GM19025 (cell line): ENCODE results near the gene CCP110.

Experiments used
- ATAC-seq: cut with Tn5 transposase; IDR thresholded peaks from one replicate; pipeline ENCODE4 v1.9.1; 2021; ENCODE audit warnings: mild to moderate bottlenecking, low read depth, moderate library complexity; ENCODE audit not compliant: unreplicated experiment

Gene CCP110

GRCh38 chr16:19523559-19524355 lies at the start of gene CCP110:
Gene CCP110, plus strand, starts transcription at chr16:19523942. Its CDS starts 3,940 bp downstream, at chr16:19527882.
- peak; percentile 61 for ATAC-seq

- no peak for ATAC-seq
Observed at GRCh38 chr16:19474617-19475016, 49.1 kb upstream of the CCP110 start.

DNA sequence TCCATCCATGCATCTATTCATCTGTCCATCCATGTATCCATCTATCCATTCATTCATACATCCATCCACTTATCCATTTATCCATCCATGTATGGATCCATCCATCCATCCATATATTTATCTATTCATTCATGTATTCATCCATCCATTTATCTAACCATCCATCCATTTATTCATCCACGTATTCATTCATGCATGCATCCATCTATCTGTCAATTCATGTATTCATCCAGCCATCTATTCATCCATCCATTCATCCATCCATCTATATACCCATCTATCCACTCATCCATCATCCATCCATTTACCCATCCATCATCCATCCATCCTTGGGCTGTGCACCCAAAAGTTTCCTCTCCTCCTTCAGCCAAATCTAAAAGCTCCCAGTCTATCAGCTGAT lies 45.2 kb upstream of the CCP110 start:
- ATAC-seq = no peak

DNA sequence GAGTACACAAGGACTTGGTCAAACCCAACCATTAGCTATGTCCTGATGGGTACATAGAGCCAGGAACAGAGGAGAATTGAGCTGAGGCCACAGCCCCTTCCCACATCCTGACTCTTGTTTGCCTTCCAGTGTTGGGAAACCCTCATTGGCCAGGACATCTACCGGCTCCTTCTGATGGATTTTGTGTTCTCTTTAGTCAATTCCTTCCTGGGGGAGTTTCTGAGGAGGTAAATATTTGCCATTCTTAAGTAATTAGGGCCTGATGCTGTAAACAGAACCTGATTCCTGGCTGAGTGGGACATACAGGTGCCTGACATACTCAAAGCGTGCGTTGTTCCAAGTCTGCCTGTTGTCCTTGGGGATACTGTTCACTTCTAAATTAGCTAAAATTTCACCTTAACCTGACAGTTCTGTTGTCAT lies 44.4 kb upstream of the CCP110 start:
- no peak for ATAC-seq

GRCh38 chr16:19481296-19481695 lies 42.4 kb upstream of the CCP110 start:
- no peak for ATAC-seq

- no peak for ATAC-seq
Observed at GRCh38 chr16:19481769-19482168, 42.0 kb upstream of the CCP110 start.

GRCh38 chr16:19482291-19482690 lies 41.5 kb upstream of the CCP110 start:
- no peak for ATAC-seq

- no peak for ATAC-seq
Observed at GRCh38 chr16:19484096-19484495, 39.6 kb upstream of the CCP110 start.

DNA sequence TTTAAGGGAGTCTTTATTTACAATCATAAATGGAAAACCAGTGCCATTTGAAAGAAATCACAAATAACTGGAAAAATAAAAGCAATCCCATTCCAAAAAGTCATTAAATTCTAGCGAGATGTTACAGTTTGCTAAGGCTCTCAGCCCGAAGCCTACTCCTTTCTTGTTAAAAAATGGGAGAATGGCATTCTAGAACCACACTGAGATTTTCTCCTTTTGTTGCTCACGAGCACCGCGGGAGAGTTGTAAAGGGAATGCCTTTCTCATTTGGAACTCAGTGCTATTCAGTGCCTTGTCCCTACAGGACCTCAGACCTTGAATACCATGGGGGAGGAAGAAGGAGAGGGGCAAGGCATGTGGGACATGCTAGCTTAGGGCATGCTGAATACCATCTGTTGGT lies 38.1 kb upstream of the CCP110 start:
- no peak for ATAC-seq

GRCh38 chr16:19486051-19486450 lies 37.7 kb upstream of the CCP110 start:
- no peak for ATAC-seq

DNA sequence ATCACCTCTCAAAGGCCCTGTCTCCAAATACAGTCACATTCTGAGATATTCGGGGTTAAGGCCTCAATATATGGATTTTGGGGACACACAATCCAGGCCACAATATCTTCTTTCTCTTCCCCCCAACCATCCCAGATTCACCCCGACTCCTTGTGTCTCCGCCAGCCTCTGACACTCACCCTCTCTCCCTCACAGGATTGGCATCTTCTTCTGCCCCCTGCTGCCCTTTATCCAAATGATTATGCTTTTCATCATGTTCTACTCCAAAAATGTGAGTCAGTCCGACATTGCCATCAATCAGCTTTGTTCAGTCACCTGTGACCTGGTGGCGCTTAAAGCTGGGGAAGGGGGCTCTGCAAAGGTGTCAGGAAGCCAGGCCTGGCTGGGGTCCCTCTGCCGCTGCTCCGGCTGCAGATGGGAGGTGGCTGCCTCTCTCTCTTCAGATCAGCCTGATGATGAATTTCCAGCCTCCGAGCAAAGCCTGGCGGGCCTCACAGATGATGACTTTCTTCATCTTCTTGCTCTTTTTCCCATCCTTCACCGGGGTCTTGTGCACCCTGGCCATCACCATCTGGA lies 36.9 kb upstream of the CCP110 start:
- ATAC-seq = no peak

GRCh38 chr16:19488213-19488640 lies 35.5 kb upstream of the CCP110 start:
- no peak for ATAC-seq

- ATAC-seq = no peak
Observed at GRCh38 chr16:19490619-19491018, 33.1 kb upstream of the CCP110 start.

DNA sequence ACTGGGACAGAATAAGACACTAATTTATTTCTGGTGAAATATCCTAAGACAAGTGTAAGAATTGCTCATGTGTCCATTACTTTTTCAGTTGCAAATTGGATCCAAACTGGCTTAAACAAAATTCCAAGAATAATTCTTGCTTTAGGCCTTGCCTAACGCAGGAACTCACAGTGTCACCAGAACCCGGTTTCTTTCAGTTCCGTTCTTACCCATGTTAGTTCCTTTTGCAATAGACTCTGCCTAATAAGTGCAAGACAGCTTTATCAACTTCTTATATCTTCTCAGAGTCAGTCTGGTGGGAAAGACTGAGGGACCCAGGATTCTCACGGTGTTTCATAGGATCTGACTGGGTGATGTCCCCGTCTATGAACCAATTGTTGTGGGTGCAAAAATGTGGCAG lies 26.6 kb upstream of the CCP110 start:
- no peak for ATAC-seq

DNA sequence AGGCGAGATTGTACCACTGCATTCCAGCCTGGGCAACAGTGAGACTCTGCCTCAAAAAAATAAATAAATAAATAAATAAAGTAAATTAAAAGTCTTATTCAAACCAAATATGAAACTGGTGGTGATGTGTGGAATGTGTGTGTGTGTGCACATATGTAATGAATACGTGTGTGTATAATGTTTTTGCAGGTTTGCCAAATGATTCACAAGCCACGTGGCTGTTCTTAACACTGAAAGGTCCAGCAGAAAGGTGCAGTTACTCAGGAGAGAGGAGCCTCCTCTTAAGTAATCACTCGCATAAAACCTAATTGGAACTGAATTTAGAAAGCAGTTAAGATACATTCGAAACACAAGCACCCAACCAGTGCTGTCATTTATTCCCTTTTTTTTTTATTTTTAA lies 24.7 kb upstream of the CCP110 start:
- ATAC-seq = no peak

GRCh38 chr16:19499481-19499880 lies 24.3 kb upstream of the CCP110 start:
- no peak for ATAC-seq

- ATAC-seq = no peak
Observed at GRCh38 chr16:19502395-19503131, 21.2 kb upstream of the CCP110 start.

- ATAC-seq = no peak
Observed at GRCh38 chr16:19503461-19504075, 20.2 kb upstream of the CCP110 start.

DNA sequence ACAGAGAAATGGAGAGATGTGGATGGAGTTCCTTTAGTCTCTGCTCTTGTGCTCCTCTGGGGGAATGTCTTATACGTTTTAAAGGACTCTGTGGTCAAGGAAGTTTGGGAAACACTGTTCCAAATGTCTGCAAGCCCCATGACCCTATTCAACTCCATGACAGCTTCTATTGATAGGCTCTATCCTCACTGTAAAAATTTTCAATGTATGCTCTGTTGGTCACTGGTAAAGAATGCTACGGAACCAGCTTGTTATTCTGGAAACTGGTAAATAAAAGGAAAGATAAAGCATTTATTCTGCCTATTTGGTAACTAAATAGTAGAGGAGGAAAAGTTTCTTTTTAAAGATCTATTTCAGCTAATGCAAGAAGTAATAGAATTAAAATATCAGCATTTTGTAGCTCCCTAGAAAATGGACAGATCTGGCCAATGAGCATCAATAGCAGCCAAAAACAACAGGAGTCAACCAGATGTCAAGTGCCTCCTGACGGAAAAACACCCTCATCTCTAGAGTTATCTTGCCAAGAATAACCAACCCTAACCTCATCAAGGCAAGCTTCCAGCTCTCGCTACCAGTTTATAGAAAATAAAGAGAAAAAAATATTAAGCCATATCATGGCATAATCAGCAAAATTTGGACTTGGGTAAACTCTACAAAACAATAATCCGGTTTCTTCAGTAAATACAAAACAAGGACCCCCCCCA lies 18.0 kb upstream of the CCP110 start:
- ATAC-seq = no peak

- ATAC-seq = no peak
Observed at GRCh38 chr16:19506965-19507364, 16.8 kb upstream of the CCP110 start.
